GM12878 (cell line): Measurements from ENCODE around the gene KMT2E. TPM values are rescaled to one million over a fixed set of nuclear protein-coding genes. Genes with fewer than 3 reads are reported as not detected.
A peak's percentile ranks its signal among the peaks of the same experiment; 100 is the strongest.

Experiments used
- ATF7 ChIP-seq: fragments of 450-650 bp; IDR thresholded peaks from 2 replicates; pipeline ENCODE4 v1.6.1; 2016; ENCODE audit warnings: low read depth, mild to moderate bottlenecking
- BRCA1 ChIP-seq: IDR thresholded peaks from 2 replicates; pipeline ENCODE4 v1.6.1; 2011; ENCODE audit warnings: low read depth, low read length, improper control_type of control experiment
- CREB1 ChIP-seq: IDR thresholded peaks from 2 replicates; pipeline ENCODE4 v1.6.1; 2012; ENCODE audit warnings: low read depth, mild to moderate bottlenecking, inconsistent platforms
- E2F4 ChIP-seq: IDR thresholded peaks from 2 replicates; pipeline ENCODE4 v1.6.1; 2012; ENCODE audit warnings: low read depth, low read length, improper control_type of control experiment
- IKZF2 ChIP-seq, 2 experiments: fragments of 450-650 bp; IDR thresholded peaks; 2 replicates each; pipeline ENCODE4 v1.6.1; 2017; ENCODE audit warnings: mild to moderate bottlenecking in 2 of 2, moderate library complexity in 2 of 2
- MEF2A ChIP-seq: IDR thresholded peaks from 2 replicates; pipeline ENCODE4 v1.6.1; 2011; ENCODE audit warnings: low read depth, mild to moderate bottlenecking, low read length, moderate library complexity; ENCODE audit not compliant: insufficient read depth
- MYB ChIP-seq: fragments of 150-350 bp; IDR thresholded peaks from 2 replicates; pipeline ENCODE4 v1.6.1; 2014; ENCODE audit warnings: mild to moderate bottlenecking, low read depth, low read length, borderline replicate concordance
- POLR2A ChIP-seq: IDR thresholded peaks from 2 replicates; pipeline ENCODE4 v1.6.1; 2011; ENCODE audit warnings: low read depth, mild to moderate bottlenecking, low read length
- RB1 ChIP-seq: fragments of 450-650 bp; formaldehyde crosslinking; IDR thresholded peaks from 2 replicates; pipeline ENCODE4 v1.6.1; 2017; ENCODE audit warnings: mild to moderate bottlenecking, borderline replicate concordance
- RCOR1 ChIP-seq: conservative IDR thresholded peaks from 2 replicates; pipeline ENCODE4 v1.6.1; 2012; ENCODE audit warnings: low read depth, low read length, improper control_type of control experiment
- SMC3 ChIP-seq: IDR thresholded peaks from 2 replicates; pipeline ENCODE4 v1.6.1; 2011; ENCODE audit warnings: low read length, improper control_type of control experiment, borderline replicate concordance
- SPI1 ChIP-seq: IDR thresholded peaks from 2 replicates; pipeline ENCODE4 v1.6.1; 2011; ENCODE audit warnings: low read depth, mild to moderate bottlenecking, low read length, moderate library complexity, borderline replicate concordance; ENCODE audit not compliant: insufficient read depth
- STAT1 ChIP-seq: fragments of 450-650 bp; conservative IDR thresholded peaks from 2 replicates; pipeline ENCODE4 v1.6.1; 2014; ENCODE audit warnings: antibody characterized with exemption, mild to moderate bottlenecking
- SUPT20H ChIP-seq: IDR thresholded peaks from 2 replicates; pipeline ENCODE4 v1.6.1; 2011; ENCODE audit warnings: low read depth, mild to moderate bottlenecking, low read length, moderate library complexity, borderline replicate concordance; ENCODE audit not compliant: control insufficient read depth
- TCF7 ChIP-seq: IDR thresholded peaks from 2 replicates; pipeline ENCODE4 v1.6.1; 2014; ENCODE audit warnings: antibody characterized with exemption, borderline replicate concordance
- ZBED1 ChIP-seq: IDR thresholded peaks from 2 replicates; pipeline ENCODE4 v1.6.1; 2016; ENCODE audit warnings: borderline replicate concordance
- ZBTB4 ChIP-seq: fragments of 450-650 bp; formaldehyde crosslinking; IDR thresholded peaks from 2 replicates; pipeline ENCODE4 v1.4.0; 2022; ENCODE audit warnings: mild to moderate bottlenecking, moderate library complexity
- ZNF24 ChIP-seq: fragments of 450-650 bp; IDR thresholded peaks from 2 replicates; pipeline ENCODE4 v1.6.1; 2017; ENCODE audit warnings: antibody characterized with exemption, mild to moderate bottlenecking
- polyA plus RNA-seq, 11 experiments: library from polyadenylated mRNA; depleted of rRNA in 4 of 11; unstranded in 6 of 11; stranded (reverse) in 5 of 11; fragments of >200 nt; fragmentation: Nextera tagmentation in 4 of 11; fragmentation: Illumina TruSeq in 1 of 11; extraction: Ambion mirVana in 4 of 11; extraction: Trizol in 1 of 11; gene quantifications; 1 replicate in 1 of 11; 2 replicates in 10 of 11; pipeline versions ENCODE4 v1.2.1 to v1.2.3, GENCODE V29; 2011 to 2016; ENCODE audit warnings: inconsistent platforms in 2 of 11, missing spikeins in 2 of 11, low read depth in 1 of 11
- total RNA-seq, 4 experiments: library from RNA; depleted of rRNA in 3 of 4; stranded (reverse); fragments of >200 nt in 3 of 4; fragmentation: Illumina TruSeq in 1 of 4; extraction: Trizol in 1 of 4; gene quantifications; 2 replicates each; pipeline versions ENCODE4 v1.2.1 to v1.2.3, GENCODE V29; 2013 to 2021

KMT2E gene
- total and polyA plus RNA-seq, 10 of the 15 experiments (the other 5 are each of a cell fraction or from before 2014, with no cell fraction given) = 13.2 to 68.1 (median 34.1) TPM

- peak; percentile 82; the same call in 1 of the 2 replicates for TF ChIP-seq RB1
- TF ChIP-seq MYB = no peak
- no peak for TF ChIP-seq IKZF2 (IDR thresholded peaks at IDR 0.05)
- 0 out of 2 replicates have a peak, but pooled peaks have one; percentile 28 for TF ChIP-seq MEF2A
- TF ChIP-seq TCF7 = no peak
- no peak for TF ChIP-seq ZBED1
- TF ChIP-seq SPI1 = peak; percentile 25; the same call in 1 of the 2 replicates
- no peak for TF ChIP-seq E2F4
- TF ChIP-seq BRCA1 = no peak
- no peak for TF ChIP-seq SMC3
- peak; percentile 81 for TF ChIP-seq ZNF24
- TF ChIP-seq ATF7 = no peak
- peak; percentile 83 for TF ChIP-seq POLR2A
- TF ChIP-seq CREB1 = no peak
- TF ChIP-seq ZBTB4 = no peak
- no peak for TF ChIP-seq RCOR1
- peak; percentile 87; the same call in 1 of the 2 replicates for TF ChIP-seq STAT1
- no peak for TF ChIP-seq SUPT20H
Measured at GRCh38 chr7:105013816-105014692, at the start of gene KMT2E (continued).
